LoVo (cell line): ENCODE results near the gene REEP1.

ENCODE experiments used
- DNase-seq: peaks from one replicate; pipeline ENCODE4 v3.0.0-alpha.2; 2016; ENCODE audit warnings: low spot score

The REEP1 gene

GRCh38 chr2:86195808-86196387, 141.5 kb downstream of the REEP1 start:
- peak; percentile 40 for DNase-seq

GRCh38 chr2:86195055-86195807, 142.2 kb downstream of the REEP1 start, which contains the start of gene IMMT:
TSS of gene IMMT (minus strand) at chr2:86195462. CDS start at chr2:86195382, 80 bp downstream.
- peak; percentile 98 for DNase-seq

GRCh38 chr2:86194751-86195054, 142.7 kb downstream of the REEP1 start:
- no peak for DNase-seq

- DNase-seq: no peak
Observed at GRCh38 chr2:86193901-86194567, 143.4 kb downstream of the REEP1 start.

- DNase-seq: no peak
Observed at GRCh38 chr2:86189782-86190416, 147.5 kb downstream of the REEP1 start.

GRCh38 chr2:86186431-86186830, 151.0 kb downstream of the REEP1 start:
- no peak for DNase-seq

- DNase-seq: no peak
Observed at GRCh38 chr2:86185517-86186212, 151.8 kb downstream of the REEP1 start.

GRCh38 chr2:86176597-86176996, 160.8 kb downstream of the REEP1 start:
- DNase-seq: no peak

- no peak for DNase-seq
Observed at GRCh38 chr2:86175828-86176227, 161.6 kb downstream of the REEP1 start.

GRCh38 chr2:86174445-86174844, 163.0 kb downstream of the REEP1 start:
- DNase-seq: no peak

- no peak for DNase-seq
Observed at GRCh38 chr2:86172610-86173009, 164.8 kb downstream of the REEP1 start.

- DNase-seq: no peak
Observed at GRCh38 chr2:86171295-86171694, 166.1 kb downstream of the REEP1 start.

- no peak for DNase-seq
Observed at GRCh38 chr2:86170449-86170848, 167.0 kb downstream of the REEP1 start.
